ENCODE measurements around the gene TPSB2.
"Not testable (repeated sequence)": the region's sequence is repeated elsewhere in the genome, so short reads cannot be mapped to it uniquely, and the experiment has no call there.

The TPSB2 gene

DNA sequence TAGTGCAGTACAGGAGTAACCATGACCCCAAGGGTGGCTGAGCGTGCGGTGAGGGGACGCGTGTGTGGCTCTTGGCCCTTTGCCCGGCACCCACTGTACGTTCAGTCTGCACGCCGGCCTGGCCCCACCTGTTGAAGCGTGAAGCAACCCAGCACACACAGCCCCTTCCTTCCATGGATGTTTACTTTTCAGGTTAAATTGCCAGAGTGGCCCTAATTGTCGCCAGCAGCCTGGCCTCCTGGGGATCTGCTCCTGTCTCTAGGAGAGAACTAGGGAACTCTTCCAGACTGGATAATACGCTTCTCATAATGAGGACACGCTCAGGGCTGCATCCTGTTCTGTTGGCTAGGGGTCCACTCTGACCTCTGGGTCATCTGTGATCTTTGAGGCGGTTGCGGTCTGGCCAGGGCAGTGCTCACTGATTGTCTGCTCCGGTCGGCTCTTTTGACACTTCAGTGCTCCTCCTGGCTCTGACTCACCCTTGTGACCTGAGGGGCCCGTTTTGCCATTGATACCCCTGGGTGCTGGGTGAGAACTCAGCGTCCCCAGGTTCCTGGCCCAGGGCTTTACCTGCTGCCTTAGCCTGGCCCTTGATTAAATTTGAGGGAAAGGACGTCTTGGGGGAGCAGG is 32.6 kb downstream of the TPSB2 start:
- Mint-ChIP-seq H3K9me3 (peaks cover 4% of the 10 kb centered on the region), H3K27me3 (peaks cover 13% of the 10 kb centered on the region), H3K36me3 (no peaks in the 10 kb centered on the region), H3K27ac (no peak overlapping the region), H3K4me3 (no peak overlapping the region), H3K4me1 (peaks cover 2% of the 10 kb centered on the region)
- CTCF ChIA-PET: no interaction called here
- no peak for DNase-seq

DNA sequence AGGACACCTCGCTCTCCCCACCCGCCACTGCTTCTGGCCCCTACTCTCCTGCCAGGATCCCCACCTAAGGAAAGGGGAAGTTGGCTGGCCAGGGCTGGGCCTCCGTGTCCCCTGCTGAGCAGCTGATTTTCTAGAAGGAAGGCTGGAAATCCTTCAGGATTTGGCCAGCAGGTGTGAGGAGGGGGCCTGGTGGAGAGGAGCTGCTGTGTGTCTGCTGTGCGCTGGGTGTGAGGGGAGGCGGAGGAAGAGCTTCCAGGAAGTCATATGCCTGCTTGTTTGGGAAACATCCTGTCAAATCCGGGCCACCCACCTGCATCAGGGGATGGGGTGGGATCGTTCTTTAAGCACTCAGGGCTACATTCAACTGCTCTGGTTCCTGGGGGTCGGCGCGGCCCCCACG is 33.5 kb downstream of the TPSB2 start:
- H3K4me3 Mint-ChIP-seq: no peak overlapping the region
- H3K27ac Mint-ChIP-seq: no peak overlapping the region
- H3K27me3 Mint-ChIP-seq: peaks cover 13% of the 10 kb centered on the region
- H3K9me3 Mint-ChIP-seq: peaks cover 4% of the 10 kb centered on the region
- DNase-seq: no peak
- no peaks in the 10 kb centered on the region for H3K36me3 Mint-ChIP-seq
- CTCF ChIA-PET: no interaction called here
- H3K4me1 Mint-ChIP-seq: peaks cover 2% of the 10 kb centered on the region

DNA sequence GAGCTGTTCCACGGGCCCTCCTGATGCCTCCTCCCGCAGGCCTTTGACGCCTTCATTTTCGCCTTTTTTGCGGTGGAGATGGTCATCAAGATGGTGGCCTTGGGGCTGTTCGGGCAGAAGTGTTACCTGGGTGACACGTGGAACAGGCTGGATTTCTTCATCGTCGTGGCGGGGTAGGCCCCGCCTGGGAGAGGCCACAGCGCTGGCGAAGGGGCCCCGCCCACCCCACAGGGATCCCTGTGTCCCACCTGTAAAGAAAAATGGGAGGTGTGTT is 34.7 kb downstream of the TPSB2 start:
- Mint-ChIP-seq H3K27ac (no peak overlapping the region), H3K4me3 (no peak overlapping the region), H3K36me3 (no peaks in the 10 kb centered on the region), H3K9me3 (peaks cover 4% of the 10 kb centered on the region), H3K4me1 (peaks cover 2% of the 10 kb centered on the region), H3K27me3 (peaks cover 13% of the 10 kb centered on the region)
- CTCF ChIA-PET: no interaction called here
- DNase-seq: no peak

DNA sequence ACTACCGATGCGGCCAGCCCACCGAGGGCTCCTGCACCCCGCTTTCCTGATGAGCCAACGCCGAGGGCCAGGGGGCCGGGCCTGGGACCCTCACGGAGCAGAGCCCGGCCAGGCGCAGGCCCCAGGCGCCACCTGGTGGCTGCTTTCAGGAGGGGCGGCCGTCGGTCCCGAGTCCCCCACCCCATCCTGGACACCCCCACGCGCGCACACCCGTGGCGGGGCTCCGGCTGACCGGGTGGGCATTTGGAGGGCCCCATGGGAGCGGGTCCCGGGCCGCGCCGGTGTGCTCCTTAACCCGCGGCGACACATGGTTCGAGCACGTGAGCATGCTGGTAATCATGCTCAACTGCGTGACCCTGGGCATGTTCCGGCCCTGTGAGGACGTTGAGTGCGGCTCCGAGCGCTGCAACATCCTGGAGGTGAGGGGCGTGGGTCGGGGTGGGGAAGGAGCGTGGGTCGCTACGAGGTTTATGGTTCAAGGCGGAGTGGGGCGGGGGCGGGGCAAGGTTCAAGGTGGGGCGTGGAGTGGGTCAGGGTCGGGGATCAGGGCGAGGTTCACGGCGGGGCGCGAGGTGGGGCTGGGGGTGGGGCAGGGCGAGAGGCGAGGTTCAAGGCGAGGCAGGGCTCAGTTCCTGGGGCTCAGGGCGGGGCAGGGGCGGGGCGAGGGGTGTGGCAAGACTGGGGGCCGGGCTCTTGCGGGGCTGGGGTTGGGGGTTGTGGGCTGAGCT is 35.2 kb downstream of the TPSB2 start:
- peaks cover 2% of the 10 kb centered on the region for H3K9me3 Mint-ChIP-seq
- no peaks in the 10 kb centered on the region for H3K36me3 Mint-ChIP-seq
- H3K27me3 Mint-ChIP-seq: peaks cover 13% of the 10 kb centered on the region
- H3K27ac Mint-ChIP-seq: no peak overlapping the region
- H3K4me3 Mint-ChIP-seq: no peak overlapping the region
- CTCF ChIA-PET: interaction anchor here (0.6 to 1.0 kb wide), 2 partner anchors 92 to 492 kb away, joined by 3 to 4 read pairs; no protein-coding TSS in a partner anchor
- peaks cover 2% of the 10 kb centered on the region for H3K4me1 Mint-ChIP-seq
- no peak for DNase-seq

DNA sequence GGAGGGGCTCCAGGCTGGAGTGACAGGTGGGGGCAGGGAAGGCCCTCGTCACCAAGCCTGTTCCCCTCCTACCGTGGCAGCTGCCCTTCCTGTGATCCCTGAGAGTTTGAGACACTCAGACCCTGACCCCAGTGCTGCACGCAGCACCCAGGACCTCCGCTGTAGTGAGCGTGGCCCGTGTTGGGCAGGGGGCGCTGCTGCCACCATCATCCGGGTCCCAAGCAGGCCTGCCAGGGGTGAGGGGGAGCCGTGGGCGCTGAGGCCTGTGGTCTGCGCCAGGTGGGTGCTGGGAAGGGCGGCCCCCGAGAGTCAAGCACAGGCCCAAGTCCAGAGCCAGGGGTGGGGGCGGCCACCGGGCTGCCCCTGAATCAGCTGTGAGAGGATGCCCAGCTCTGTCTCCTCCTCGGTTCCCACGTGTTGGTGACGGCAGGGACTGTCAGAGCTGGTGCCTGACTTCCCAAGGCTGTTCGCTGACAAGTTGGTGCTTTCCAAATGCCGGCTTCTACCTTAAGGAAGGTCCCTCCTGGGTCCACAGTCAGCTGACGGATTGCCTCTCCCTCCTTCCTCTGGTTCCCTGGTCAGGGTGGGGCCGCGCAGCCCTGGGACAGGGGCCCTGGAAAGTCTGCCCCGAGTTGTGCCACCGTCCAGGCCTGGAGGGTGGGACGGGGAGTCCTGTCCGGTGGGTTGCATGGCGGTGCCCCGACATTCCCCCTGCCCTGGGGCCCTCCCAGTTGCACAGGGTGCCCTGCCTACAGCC is 36.0 kb downstream of the TPSB2 start:
- H3K27ac Mint-ChIP-seq: no peak overlapping the region
- CTCF ChIA-PET: interaction anchor here (0.6 to 1.0 kb wide), 3 partner anchors 91 to 491 kb away, joined by 3 to 4 read pairs (median 3); no protein-coding TSS in a partner anchor
- H3K9me3 Mint-ChIP-seq: no peaks in the 10 kb centered on the region

DNA sequence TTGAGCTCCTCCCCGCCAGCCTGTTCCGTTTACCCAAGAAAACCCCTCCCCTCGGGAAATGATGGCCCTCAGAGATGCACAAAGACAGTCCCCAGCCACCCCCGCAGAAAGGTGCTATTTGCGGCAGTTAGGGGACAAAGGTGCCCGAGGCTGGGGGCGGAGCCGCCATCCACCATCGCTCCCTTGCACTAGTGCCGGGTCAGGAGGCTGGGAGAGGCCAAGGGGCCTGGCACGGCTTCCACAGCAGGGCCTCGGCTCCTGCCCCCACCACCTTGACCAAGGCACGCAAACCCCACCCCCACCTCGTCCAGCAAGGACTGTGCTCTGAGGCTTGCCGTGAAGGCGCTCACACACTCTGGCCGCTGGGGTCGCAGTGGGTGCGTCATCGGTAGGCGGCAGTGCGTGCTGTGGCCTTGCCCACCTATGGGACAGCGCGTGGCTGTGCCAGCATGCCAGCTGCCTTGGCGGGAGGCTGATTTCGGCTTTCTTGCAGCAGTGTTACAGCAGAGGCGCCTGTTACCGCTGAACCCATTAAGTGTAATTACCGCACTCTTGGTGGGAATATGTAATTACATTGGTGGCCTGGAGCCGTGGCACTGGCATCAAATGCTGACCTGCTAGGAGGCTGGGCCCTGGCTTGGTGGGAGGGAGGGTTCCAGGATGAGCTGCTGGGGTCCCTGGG is 36.7 kb downstream of the TPSB2 start:
- no peaks in the 10 kb centered on the region for H3K9me3 Mint-ChIP-seq
- H3K27me3 Mint-ChIP-seq: peaks cover 13% of the 10 kb centered on the region
- CTCF ChIA-PET: interaction anchor here (1.0 kb wide), 1 partner anchor 90 kb away, joined by 4 read pairs; no protein-coding TSS in a partner anchor
- H3K4me3 Mint-ChIP-seq: no peak overlapping the region
- H3K4me1 Mint-ChIP-seq: peaks cover 2% of the 10 kb centered on the region
- H3K27ac Mint-ChIP-seq: no peak overlapping the region
- no peaks in the 10 kb centered on the region for H3K36me3 Mint-ChIP-seq
- no peak for DNase-seq

More for the DNA sequence above, 36.0 kb downstream of the TPSB2 start:
- Mint-ChIP-seq H3K27me3 (peaks cover 13% of the 10 kb centered on the region), H3K4me3 (no peak overlapping the region), H3K4me1 (peaks cover 2% of the 10 kb centered on the region), H3K36me3 (no peaks in the 10 kb centered on the region)
- no peak for DNase-seq

DNA sequence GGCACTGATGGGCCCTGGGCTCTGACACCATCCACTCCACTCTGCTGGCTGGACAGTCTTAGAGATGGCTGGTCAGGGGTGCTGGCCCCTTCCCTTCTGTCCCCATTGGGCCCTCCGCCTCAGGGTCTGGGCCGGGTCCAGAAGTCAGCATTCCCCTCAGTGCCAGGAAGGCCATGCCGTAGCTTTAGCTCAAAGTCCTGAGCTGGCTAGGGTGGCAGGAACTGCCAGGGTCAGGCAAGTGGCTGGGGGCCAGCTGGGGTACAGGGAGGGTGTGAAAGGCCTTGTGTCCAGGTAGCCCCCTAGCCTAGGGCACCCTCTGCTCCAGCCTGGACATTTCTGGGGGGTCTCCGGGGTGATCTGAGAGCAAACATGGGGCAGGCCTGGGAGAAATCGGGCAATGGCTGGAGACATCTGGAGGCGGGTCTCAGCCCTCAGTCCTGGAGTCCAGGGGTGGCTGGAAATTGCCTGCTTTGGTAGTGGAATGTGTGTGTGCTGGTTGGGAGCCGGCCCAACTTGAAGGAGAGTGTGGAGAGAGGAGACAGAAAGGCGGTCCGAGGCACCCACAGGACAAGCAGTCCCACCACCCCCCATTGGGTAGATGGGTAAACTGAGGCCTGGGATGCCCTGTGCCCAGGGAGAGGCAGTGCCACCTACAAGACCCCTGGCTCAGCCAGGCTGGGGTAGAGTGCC is 37.5 kb downstream of the TPSB2 start:
- Mint-ChIP-seq H3K36me3 (no peaks in the 10 kb centered on the region), H3K27me3 (peaks cover 13% of the 10 kb centered on the region), H3K4me3 (no peak overlapping the region), H3K9me3 (no peaks in the 10 kb centered on the region), H3K27ac (no peak overlapping the region), H3K4me1 (peaks cover 2% of the 10 kb centered on the region)
- DNase-seq: no peak
- CTCF ChIA-PET: no interaction called here

DNA sequence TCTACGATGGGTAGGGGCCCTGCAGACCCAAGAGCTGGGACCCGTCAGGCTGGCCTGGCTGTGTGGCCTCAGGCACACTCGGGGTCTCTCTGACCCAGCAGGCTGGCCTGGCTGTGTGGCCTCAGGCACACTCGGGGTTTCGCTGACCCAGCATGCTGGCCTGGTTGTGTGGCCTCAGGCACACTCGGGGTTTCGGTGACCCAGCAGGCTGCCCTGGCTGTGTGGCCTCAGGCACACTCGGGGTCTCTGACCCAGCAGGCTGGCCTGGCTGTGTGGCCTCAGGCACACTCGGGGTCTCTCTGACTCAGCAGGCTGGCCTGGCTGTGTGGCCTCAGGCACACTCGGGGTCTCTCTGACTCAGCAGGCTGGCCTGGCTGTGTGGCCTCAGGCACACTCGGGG is 39.2 kb downstream of the TPSB2 start:
- H3K9me3 Mint-ChIP-seq, H3K36me3 Mint-ChIP-seq, DNase-seq, H3K27ac Mint-ChIP-seq, CTCF ChIA-PET, H3K27me3 Mint-ChIP-seq, H3K4me3 Mint-ChIP-seq, H3K4me1 Mint-ChIP-seq: not testable (repeated sequence)

DNA sequence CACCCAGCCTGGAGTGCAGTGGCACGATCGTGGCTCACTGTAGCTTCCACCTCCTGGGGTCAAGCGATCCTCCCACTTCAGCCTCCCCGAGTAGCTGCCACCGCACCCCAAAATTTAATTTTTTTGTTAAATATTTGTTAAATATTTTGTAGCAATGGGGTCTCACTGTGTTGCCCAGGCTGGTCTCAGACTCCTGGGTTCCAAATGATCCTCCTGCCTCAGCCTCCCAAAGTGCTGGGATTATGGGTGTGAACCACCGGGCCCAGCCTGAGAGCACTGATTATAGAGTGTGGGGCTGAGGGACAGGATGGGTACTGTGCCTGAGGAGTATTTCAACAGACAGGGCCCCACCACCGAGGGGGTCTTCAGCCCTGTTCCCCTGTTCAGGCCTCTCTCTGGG is 40.5 kb downstream of the TPSB2 start:
- Mint-ChIP-seq H3K27me3 (peaks cover 4% of the 10 kb centered on the region), H3K27ac (no peak overlapping the region), H3K36me3 (no peaks in the 10 kb centered on the region), H3K9me3 (no peaks in the 10 kb centered on the region), H3K4me3 (no peak overlapping the region), H3K4me1 (no peaks in the 10 kb centered on the region)
- no peak for DNase-seq
- CTCF ChIA-PET: no interaction called here

DNA sequence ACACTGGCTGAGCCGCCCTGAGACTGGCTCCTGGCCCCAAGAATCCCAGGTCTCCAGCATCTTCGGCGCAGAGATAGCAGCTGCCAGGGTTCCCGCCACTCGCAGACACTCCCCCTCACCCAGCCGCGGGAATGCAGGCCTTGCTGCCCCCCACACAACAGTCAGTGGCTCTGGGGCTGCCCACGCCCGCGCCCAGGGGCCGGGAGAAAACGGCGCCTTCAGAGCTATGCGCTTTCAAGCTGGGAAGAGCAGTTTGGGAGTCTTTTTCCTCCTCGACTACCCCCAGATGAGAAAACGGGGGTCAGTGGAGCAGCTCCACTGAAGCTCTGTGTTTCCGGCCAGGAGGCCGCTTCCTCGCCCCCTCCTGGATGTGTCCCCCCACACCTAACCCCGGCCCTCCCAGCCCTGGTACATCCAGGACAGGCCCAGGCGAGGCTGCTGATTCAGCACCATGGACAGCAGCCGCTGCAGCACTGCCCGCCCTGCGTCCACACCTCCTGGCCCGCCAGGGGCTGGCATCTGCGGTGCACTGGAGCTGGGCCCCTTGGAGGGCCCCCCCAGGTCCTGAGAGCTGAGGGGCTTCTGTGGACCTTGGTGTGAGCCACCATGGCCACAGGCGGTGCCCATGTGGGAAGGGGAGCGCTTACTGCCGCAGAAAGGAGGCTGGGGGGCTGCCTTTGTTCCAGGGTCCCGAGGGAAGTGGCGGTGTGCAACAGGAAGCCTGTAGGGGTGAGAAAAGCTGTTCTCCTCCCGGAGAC is 41.4 kb downstream of the TPSB2 start:
- Mint-ChIP-seq H3K27me3 (peaks cover 4% of the 10 kb centered on the region), H3K9me3 (no peaks in the 10 kb centered on the region), H3K4me1 (no peaks in the 10 kb centered on the region), H3K27ac (no peak overlapping the region), H3K4me3 (no peak overlapping the region), H3K36me3 (no peaks in the 10 kb centered on the region)
- CTCF ChIA-PET: no interaction called here
- DNase-seq: peak; percentile 74

DNA sequence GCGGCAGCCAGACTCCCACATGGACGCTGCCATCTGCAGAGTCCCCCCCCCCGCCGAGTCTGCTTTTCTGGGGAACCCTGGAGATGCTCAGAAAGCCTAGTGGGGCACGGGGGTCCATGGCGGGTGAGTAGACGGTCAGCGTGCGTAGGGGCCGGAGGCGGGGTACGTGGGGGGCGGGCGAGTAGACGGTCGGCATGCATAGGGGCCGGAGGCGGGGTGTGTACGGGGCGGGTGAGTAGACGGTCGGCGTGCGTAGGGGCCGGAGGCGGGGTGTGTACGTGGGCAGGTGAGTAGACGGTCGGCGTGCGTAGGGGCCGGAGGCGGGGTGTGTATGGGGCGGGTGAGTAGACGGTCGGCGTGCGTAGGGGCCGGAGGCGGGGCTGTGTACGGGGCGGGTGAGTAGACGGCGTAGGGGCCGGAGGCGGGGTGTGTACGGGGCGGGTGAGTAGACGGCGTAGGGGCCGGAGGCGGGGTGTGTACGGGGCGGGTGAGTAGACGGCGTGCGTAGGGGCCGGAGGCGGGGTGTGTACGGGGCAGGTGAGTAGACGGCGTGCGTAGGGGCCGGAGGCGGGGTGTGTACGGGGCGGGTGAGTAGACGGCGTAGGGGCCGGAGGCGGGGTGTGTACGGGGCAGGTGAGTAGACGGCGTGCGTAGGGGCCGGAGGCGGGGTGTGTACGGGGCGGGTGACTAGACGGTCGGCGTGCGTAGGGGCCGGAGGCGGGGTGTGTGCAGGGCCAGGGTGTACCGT is 44.4 kb downstream of the TPSB2 start:
- H3K27ac Mint-ChIP-seq, H3K4me3 Mint-ChIP-seq, DNase-seq, H3K4me1 Mint-ChIP-seq, H3K9me3 Mint-ChIP-seq, H3K36me3 Mint-ChIP-seq, H3K27me3 Mint-ChIP-seq, CTCF ChIA-PET: not testable (repeated sequence)

DNA sequence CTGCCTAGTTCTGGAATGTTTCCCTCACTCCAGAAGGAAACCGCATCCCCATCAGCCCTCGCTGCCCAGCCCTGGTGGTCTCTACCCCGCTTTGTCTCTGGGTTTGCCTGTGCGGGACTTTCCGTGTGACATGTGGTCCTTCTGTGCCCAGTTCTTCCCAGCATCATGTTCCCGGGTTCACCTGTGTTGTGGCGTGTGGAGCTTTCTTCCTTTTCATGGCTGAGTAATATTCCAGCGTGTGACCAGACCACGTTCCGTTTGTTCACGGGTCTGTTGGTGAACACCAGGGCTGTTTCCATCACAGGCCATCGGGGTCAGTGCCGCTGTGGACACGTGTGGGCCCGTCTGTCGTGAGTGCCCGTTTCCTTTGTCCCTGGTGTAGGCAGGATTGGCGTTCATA is 45.0 kb downstream of the TPSB2 start:
- H3K9me3 Mint-ChIP-seq: no peaks in the 10 kb centered on the region
- H3K4me3 Mint-ChIP-seq: no peak overlapping the region
- CTCF ChIA-PET: no interaction called here
- no peaks in the 10 kb centered on the region for H3K4me1 Mint-ChIP-seq
- no peaks in the 10 kb centered on the region for H3K36me3 Mint-ChIP-seq
- no peak for DNase-seq
- H3K27ac Mint-ChIP-seq: no peak overlapping the region
- H3K27me3 Mint-ChIP-seq: no peaks in the 10 kb centered on the region

Data from activated naive CD4-positive, alpha-beta T cell treated with anti-CD3 and anti-CD28 coated beads, Interleukin-2, amount 10 ng/mL, durations not matched to agents 7 days and 5 days (primary cell).